HG03439 (cell line): Measurements from ENCODE around the gene TMEM253.

Source experiments
- ATAC-seq: cut with Tn5 transposase; IDR thresholded peaks from one replicate; pipeline ENCODE4 v1.9.1; 2021; ENCODE audit warnings: mild to moderate bottlenecking, moderate library complexity; ENCODE audit not compliant: unreplicated experiment

Gene TMEM253

DNA sequence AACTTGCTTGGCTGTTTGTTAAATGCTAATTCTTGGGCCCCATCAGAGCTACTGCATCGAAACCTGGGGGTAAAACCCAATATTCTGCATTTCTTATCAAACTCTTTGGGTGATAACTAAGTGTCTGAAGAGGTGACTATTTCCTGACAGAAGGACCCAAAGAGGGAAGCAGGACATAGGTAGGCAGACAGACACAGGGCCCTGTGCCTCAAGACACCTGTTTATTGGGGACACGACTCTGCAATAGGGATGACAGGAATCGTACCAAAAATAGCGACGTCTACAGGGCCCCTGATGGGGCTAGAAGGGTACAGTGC is 11.0 kb upstream of the TMEM253 start:
- no peak for ATAC-seq

DNA sequence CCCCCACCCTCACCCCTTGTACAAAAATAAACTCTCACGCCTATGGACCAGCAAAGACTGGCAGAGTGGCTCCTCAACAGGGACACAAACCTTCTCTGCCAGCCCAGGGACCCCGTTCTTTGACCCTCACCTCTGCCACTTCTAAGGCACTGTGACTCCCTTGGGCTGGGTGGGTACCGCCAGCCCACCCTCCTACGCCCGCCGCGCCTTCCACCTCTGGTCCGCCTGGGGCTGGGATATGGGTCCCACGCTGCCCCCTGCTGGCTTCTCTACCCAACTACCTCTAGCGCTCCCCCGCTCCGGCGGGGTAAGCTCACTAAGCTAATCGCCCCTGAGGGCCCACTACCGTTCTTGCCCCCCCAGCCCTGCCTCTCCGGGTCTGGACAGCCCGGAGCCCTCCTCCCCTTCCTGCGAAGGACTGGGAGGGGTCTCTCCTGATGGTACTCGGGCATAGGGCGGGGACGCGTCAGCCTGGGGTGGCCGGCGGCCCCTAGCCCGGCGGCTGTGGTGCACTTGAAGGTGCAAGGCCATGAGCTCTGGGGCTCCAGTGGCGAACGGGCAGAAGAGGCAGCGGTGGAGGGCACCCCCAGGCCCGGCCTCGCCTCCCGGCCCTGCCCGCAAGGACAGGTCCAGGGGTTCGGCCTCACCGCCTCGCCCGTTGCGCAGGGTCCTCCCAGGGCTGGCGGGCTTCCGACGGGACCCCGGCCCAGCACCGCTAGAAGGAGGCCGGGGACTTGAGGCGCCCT is 10.5 kb upstream of the TMEM253 start:
- ATAC-seq = no peak

DNA sequence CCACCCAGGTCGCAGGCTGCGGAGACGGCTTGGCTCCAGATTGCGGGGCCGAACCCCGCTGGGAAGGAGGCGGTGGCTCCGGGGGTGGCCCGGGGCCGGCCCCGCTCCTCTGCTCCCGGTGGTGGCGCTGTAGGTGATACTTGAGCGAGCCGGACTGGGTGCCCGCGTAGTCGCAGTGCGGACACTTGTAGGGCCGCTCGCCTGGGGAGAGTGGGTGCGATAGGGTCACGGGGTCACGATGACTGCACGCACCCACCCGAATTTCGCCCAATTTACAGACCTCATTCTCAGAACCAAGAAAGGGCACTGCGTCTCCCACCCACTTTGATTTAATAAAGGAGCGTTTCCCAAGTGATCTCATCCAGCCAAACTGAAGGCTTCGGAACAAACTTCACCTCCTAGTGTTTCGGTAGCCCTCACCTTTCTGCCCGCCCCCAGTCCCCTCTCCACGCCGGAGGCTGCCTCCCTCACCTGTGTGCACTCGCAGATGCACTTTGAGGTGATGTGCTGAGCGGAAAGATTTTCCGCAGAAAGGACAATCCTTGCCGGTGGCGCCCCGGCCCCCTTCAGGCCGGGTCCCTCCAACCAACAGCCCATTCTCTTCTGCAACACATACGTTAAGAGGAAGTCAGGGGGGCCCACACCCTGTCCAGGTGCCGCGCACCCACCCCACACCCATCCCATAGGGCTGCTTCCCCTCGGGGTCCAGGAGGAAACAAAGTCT is 9.8 kb upstream of the TMEM253 start:
- no peak for ATAC-seq

DNA sequence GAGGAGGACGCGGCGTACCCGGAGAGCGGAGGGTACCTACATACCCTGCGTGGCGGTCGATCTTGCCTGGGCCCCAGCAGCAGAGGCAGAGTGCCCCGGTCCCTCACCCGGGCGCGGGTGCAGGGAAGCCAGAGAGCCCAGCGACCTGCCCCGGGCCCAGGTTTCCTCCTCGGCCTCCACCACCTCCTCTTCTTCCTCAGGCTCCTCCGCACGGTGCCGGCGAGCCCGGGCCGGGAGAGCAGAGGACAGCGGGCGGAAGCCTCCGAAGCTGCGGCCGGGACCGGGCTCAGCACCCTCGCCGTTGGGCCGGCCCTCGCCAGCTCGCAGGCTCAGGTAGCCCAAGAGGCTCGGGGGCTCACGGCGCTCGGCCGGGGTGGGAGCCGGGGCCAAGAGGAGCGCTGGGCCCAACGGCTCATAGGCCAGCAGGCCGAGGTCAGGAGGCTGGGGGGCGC is 9.0 kb upstream of the TMEM253 start:
- no peak for ATAC-seq

DNA sequence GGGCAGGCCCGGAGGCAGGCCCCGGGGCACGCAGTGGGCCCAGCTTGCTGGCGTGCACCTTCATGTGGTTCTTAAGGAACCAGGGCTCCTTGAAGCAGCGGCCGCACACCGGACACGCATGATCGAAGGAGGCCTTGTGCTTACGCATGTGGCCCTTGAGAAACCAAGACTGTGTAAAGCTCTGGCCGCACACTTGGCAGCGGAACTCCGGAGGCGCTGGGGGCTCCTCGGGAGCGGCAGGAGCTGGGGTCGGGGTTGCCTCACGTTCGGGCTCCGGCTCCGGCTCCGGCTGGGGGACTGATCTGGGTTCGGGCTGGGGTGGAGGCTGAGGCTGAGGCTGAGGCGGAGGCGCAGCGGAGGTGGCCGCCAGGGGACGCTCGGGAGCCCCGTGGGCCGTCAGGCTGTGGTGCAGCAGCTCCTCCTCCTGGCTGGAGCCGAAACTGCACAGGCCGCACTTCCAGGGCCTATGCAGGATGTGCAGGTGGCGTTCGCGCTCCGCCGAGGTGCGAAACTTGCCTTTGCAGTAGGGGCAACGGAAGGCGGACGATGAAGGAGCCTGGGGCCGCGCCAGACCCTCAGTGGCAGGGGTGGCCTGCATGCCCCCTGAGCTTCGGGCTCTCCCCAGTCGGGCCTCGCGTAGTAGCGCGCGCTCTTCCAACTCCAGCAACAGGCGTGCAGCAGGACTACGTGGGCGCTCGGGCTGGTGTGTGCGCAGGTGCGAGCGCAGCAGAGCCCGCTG is 8.4 kb upstream of the TMEM253 start:
- ATAC-seq = peak; percentile 88

DNA sequence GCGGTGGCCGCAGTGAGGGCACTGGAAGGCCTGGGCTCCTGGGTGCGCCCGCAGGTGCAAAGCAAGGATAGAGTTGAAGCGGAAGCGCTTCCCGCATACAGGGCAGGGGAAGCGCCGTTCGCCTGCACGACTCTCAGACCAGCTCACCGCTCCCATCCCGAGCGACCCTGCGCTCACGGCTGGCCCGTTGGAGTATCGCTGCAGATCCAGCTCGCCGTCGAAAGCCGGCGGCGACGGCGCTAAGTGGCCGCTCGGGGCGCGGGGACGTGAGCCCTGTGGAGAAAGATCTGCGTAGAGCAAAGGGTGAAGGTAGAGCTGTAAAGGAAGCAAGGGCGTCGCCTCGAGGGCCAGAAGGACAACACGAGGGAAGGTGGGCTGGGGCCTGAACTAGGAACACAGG is 7.8 kb upstream of the TMEM253 start:
- no peak for ATAC-seq

DNA sequence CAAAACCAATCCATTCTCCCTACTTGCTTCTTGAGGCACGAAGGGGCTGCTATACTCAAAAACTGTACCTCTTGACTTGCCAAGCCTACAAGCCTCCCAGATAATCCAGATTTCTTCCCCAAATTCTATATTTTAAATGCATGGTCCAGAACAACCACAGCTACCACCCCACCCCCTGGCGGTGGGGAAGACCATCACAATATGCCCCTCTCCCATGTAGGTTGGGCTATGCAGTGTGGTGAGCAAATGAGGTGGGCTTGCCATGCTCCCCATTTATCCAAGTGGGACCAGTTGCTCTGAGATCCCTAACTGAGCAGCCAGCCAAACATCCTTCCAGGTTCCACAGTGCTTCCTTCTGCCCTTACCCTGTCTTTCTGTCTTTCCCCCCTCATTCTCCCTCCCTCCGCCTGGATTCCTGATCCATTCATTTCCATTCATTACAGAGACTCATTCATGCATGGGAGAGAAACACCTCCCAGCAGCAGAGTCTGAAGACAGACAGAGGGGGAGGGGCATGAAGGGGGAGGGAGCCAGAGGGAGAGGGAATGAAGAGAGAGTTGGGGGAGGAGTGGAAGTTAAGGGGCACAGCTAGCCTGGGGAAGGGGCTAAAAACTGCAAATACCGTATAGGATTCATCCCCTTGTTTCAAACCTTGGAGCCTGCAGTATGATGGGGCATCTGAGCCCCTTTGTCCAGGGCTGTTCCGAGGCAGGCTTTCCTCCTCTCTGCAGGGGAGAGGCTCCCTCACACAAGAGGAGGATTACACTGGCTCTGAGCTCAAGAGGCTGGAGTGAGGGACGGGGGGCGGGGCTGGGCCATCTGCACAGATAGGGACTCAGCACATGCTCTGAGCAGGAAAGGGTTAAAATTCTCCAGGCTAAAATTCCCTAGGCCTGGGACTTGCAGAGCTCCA is 6.8 kb upstream of the TMEM253 start:
- ATAC-seq = no peak

DNA sequence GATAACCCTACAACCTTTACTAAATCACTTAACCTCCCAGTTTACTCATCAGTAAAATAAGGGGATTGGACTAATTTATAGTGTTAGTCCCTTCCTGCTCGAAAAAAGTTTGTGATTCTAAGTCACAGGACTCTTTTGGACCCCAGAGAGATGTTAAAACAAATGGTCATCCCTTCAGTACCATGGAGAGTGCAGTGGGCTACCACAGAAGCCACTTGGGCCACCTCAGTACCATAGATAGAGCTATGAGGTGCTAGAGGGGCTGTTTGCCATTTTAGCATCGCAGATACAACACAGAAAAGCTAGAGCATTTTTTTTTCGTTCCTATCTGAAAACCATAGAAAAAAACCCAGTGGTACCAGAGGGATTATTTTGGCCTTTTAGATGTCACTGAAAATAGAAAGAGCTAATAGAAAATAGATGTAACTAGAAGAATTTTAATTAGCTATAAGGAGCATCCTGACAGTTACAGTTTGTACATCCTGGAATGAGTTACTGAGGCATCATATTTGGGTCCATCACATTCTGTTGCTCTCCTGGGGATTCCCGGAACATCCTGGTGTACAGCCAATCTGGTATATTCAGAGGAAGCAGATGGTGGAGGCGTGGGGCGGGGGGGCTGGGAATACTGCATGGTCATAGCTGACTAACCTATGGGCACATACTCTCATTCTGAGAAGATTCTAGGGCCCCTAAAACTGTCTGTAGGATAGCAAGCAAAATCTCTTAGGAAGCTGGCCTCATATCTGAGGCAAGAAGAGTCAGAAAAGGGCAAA is 5.2 kb upstream of the TMEM253 start:
- ATAC-seq = no peak

DNA sequence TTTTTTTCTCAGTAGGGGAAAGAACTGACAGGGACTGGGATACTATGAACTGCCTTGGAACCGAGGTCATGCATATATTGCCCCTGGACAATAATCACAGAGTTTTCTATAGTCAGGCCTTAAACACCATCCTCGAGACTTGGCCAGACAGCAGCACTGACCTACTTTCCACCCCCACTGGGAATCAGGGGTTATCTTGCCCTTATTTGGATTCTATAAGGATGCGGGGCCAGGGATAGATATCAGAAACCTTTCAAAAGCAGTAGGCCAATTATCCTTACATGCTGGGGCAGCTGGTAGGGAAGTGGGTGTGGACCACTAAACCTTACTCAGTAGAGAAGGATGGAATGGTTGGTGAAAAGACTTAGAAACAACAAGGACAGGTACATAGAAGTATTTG is 4.4 kb upstream of the TMEM253 start:
- ATAC-seq = no peak

DNA sequence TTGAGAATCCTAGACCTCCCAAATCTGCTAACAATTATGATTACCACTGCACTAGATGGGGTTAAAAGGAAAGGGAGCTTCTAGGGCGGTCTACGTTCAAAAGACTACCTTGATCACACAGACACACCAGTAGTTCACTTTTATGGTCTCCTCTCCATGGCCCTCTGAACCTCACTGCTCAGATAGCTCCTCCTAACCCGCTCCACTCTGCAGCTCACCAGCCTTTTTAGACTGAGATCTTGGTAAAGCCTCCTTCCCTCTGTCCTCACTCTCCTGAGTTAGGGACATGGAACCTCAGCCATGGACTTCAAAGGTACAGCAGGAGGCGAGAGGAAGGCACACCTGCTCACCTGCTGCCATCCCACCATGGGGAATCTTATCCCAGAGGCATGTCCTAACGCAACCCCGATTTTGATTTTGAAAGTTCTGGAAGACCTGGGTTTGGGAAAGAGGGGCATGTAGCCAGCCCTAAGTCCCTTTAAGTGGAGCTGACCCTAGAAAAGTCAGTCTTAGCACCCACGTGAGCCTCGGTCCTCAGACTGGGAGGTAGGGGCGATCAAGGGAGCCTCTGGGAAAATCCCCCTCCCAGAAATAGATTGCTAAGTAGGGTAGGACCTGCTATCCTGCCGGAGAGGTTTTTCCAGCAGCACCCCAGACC is 3.8 kb upstream of the TMEM253 start:
- no peak for ATAC-seq

DNA sequence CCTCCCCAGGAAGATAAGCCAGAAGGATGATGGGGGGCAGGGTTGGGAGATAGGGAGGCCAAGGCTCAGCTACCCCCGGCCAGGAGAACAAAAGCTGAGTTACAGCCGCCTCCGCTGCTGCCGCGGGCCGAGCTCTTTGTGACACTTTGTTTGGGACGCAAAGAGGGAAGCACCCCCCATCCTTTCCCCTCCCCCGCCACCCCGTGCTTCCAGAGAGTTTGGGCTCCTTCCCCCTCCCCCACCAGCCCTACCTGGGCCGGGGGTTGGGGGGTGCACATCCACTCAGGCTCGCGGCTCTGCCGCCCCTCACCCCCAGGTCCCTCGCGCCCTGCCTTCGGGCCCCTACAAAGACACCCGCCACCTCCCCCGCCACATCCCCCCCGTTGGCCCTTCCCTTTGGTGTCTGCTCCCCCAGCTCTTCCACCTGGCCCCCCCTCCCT is 3.2 kb upstream of the TMEM253 start:
- ATAC-seq = no peak

DNA sequence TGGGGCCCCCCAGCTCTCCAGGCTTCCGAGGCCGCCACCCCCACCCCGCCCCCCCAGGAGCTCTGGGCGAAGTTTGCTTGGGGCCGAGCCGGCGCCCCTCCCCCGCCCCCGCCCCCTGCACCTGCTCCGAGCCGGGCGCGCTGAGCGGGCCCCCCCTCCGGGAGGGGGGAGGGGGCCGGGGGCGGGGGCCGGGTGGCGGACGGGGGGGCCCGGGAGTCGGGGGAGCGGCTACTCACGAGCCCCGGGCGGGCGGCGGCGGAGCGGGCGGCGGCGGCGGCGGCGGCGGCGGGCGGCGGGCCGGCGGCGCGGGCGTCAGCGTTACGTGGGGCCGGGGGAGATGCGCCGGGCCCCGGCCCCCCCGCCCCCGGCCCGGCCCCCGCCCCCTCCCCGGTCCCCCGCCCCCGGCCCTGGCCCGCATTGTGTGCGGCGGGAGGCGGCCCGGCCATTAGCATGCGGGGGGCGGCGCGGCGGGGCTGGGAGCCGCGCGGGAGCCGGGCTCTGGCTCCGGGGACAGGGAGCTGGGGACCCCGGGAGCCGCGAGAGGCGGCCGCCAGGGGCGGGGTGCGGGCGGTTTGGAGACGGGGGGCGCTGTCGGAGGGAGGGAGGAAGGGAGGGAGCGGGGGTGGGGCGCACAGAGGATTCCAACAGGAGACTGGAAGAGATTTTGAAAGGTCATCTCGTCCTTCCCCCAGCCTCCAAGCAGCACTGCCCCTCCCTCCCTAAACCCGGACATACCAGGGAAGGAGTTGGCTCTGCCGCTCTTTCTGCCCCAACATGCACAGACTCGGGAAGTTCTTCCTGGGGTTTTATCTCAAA is 2.6 kb upstream of the TMEM253 start, which contains the start of gene ZNF219:
Gene ZNF219 (minus strand): TSS at position 580 of the 816 bp plus-strand sequence. CDS start 5,064 bp downstream, outside the sequence.
- ATAC-seq = no peak

DNA sequence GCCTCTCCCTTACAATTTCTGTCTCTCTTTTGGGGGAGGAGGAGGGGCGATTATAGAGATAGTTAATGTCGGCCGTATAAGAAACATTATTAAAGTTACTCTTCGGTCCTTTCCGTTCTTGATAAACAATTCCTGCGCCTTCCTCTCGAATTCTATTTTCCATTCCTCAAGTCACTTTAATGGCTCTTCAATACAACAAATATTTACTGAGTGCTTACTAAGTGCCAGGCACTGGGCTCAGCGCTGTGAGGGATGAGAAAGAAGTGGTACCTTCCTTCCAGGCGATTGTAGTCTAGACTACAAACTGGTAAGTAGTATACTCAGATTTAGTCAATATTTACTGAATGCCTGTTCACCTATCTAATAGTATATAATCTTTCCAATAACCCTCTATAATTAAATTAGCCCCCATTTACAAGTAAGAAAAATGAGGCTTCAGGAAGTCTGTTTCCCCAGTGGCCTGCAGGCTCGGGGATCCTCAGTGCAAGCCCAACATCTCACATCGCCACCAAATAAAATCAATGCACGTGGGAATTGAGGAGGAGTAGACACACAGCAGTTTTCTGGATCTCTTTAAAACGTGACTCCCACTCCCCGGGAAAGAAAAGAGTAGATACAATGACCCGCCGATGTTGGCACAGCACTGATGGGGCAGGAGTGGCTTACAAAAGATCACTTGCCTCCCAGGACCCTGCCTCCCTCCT is 1.8 kb upstream of the TMEM253 start:
- ATAC-seq = no peak

DNA sequence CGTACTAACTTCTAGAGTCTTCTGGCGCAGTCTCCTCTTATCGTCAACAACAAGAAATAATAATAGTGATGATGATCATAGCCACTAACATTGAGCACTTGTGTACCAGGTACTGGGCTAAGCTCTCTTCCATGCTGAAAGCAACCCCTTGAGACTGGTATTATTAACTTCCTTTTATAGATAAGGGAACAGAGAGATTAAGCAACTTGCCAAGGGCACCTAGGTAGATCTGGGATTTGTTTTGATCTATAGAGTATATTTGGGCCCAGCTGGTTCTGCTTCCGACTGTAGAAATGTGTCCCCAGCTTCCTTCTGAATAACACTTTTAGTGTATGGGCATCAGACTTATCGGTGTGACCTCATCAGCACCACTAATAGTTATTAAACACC is 1.3 kb upstream of the TMEM253 start:
- no peak for ATAC-seq

DNA sequence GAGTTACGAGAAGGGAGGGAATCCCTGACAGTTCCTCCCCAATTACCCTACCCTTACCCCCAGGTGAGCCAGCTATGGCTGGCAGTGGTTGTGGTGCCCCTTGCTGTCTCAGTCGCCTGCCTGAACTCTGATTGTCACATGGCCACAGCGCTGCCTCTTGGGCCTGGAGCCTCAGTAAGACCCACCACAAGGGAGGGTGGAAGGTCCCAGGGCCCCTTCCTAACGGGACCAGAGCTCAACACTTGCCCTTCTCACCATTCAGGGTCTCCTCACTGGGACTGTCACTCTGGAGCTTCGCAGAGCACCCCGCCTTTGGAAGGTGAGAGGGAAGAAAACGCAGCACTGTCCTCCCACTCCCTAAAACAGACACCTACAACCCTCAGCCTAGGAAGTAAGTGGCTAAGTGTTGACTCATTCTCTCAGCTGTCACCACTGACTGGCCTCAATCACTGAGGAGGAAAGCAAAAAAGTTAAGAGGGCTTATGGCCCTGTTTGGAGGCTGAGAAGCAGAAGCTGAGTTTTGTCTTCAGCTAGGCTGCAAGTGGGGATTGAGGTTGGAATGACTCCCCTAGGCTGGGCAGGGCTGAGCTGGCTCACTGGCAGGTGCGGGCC is 1.0 kb downstream of the TMEM253 start:
- ATAC-seq = no peak

DNA sequence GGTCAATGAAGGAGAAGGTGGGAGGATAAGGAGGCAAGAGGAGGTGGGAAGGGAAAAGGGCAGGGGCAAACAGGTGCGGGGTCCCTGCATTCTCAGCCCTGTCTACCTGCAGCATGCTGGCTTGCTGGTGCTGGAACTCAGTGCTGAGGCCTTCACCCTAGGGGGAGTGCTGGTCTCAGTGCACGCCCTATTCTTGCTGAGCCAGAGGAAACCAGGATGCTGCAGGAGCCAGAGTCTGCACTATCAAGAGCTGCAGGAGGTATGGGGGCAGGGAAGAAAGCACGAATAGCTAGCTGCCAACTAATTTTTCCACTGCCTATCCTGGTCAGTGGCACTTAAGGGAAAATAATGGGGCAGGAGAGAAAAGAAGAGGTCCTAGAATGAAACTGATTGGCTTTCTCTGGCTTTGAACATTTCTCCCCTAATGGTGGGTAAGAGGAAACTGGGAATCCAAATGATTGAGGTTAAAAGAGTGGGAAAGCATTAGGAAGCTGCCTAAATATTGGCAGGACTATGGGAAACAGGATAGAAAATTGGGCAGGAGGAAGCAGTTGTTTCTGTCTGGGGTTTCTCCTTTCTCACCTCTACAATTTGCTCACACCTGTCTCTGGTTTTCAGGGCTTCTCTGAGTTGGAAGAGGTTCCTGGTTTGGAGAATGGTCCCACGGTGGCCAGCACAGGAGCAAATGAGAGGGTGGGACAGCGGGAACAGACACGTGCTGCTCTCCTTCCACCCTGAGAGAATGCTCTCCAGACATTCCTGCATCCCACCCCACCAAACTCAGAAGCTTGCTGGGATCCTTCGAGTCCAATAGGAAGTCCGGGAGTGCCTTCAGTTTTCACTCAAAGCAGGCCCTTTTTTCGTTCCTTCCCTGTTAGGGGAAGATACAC is 1.9 kb downstream of the TMEM253 start:
- ATAC-seq = no peak

DNA sequence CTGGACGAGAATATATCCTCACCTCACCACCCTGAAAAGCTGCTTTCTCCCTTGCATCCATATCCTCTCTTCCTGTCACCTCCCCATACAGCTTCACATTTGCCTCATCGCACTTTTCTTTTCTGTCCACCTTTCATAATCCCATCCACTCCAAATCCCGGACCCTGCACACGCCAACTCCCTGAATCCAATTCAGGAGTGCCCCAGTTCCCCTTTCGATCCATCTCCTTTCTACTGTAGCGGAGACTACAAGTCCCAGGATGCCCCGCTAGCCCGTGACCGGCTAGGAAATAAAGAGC is 2.5 kb downstream of the TMEM253 start:
- ATAC-seq = no peak
